ENCODE results near the gene PC. TPM values are rescaled to one million over a fixed set of nuclear protein-coding genes. Genes with fewer than 3 reads are reported as not detected.
"Not testable (repeated sequence)": the region's sequence is repeated elsewhere in the genome, so short reads cannot be mapped to it uniquely, and the experiment has no call there.

Gene PC
- total RNA-seq, 1 donor from 2014 or later = 13.0 TPM

GRCh38 chr11:66979336-66979980 lies 21.3 kb upstream of the PC start:
- DNase-seq (ENCODE audit: low spot score in 2 of 2) = no peak
- FAIRE-seq = no peak

GRCh38 chr11:66978717-66979116 lies 20.5 kb upstream of the PC start:
- DNase-seq (ENCODE audit: low spot score in 2 of 2) (no peak), FAIRE-seq (no peak)

- no peak for FAIRE-seq
Measured at GRCh38 chr11:66978229-66978628, 20.0 kb upstream of the PC start.

GRCh38 chr11:66976925-66977324 lies 18.7 kb upstream of the PC start:
- DNase-seq (ENCODE audit: low spot score in 2 of 2) = no peak

More at GRCh38 chr11:66978229-66978628, 20.0 kb upstream of the PC start:
- DNase-seq (ENCODE audit: low spot score in 2 of 2) = no peak

GRCh38 chr11:66976028-66976467 lies 17.9 kb upstream of the PC start:
- no peak for FAIRE-seq

More at GRCh38 chr11:66976925-66977324, 18.7 kb upstream of the PC start:
- FAIRE-seq = no peak

GRCh38 chr11:66975405-66976027 lies 17.3 kb upstream of the PC start:
- DNase-seq (ENCODE audit: low spot score in 2 of 2) (no peak), FAIRE-seq (no peak)

More at GRCh38 chr11:66976028-66976467, 17.9 kb upstream of the PC start:
- DNase-seq (ENCODE audit: low spot score in 2 of 2) = no peak

- DNase-seq (ENCODE audit: low spot score in 2 of 2) (no peak), FAIRE-seq (no peak)
Measured at GRCh38 chr11:66974724-66975404, 16.7 kb upstream of the PC start, which contains the start of gene C11orf86. C11orf86 (plus strand) TSS chr11:66975304; CDS start chr11:66975363, 59 bp downstream.

- no peak for DNase-seq (ENCODE audit: low spot score in 2 of 2)
- FAIRE-seq = no peak
Measured at GRCh38 chr11:66973956-66974580, 15.9 kb upstream of the PC start.

GRCh38 chr11:66971488-66971887 lies 13.3 kb upstream of the PC start:
- no peak for FAIRE-seq
- no peak for DNase-seq (ENCODE audit: low spot score in 2 of 2)

GRCh38 chr11:66970807-66971442 lies 12.7 kb upstream of the PC start:
- DNase-seq (ENCODE audit: low spot score in 2 of 2) (no peak), FAIRE-seq (no peak)

- FAIRE-seq = no peak
Measured at GRCh38 chr11:66970371-66970806, 12.2 kb upstream of the PC start.

GRCh38 chr11:66969584-66970225 lies 11.5 kb upstream of the PC start:
- no peak for DNase-seq (ENCODE audit: low spot score in 2 of 2)
- FAIRE-seq = no peak

More at GRCh38 chr11:66970371-66970806, 12.2 kb upstream of the PC start:
- no peak for DNase-seq (ENCODE audit: low spot score in 2 of 2)

- DNase-seq (ENCODE audit: low spot score in 2 of 2) = no peak
- FAIRE-seq = no peak
Measured at GRCh38 chr11:66967670-66968425, 9.7 kb upstream of the PC start.

GRCh38 chr11:66966351-66966750 lies 8.2 kb upstream of the PC start:
- DNase-seq (ENCODE audit: low spot score in 2 of 2) (no peak), FAIRE-seq (no peak)

GRCh38 chr11:66964495-66964894 lies 6.3 kb upstream of the PC start:
- no peak for FAIRE-seq
- DNase-seq (ENCODE audit: low spot score in 2 of 2) = no peak

GRCh38 chr11:66962801-66963200 lies 4.6 kb upstream of the PC start:
- no peak for DNase-seq (ENCODE audit: low spot score in 2 of 2)

GRCh38 chr11:66962247-66962646 lies 4.1 kb upstream of the PC start:
- DNase-seq (ENCODE audit: low spot score in 2 of 2) (no peak), FAIRE-seq (no peak)

More at GRCh38 chr11:66962801-66963200, 4.6 kb upstream of the PC start:
- no peak for FAIRE-seq

- FAIRE-seq; DNase-seq (ENCODE audit: low spot score in 2 of 2): not testable (repeated sequence)
Measured at GRCh38 chr11:66961691-66962213, 3.6 kb upstream of the PC start.

GRCh38 chr11:66958956-66959274 lies 732 bp upstream of the PC start:
- no peak for FAIRE-seq

More at GRCh38 chr11:66958956-66959274, 732 bp upstream of the PC start:
- DNase-seq (ENCODE audit: low spot score in 2 of 2) = peak; percentile 26 to 30

Measured in frontal cortex (tissue), 4 donors.